Smooth muscle cell (in vitro differentiated cells): ENCODE results near the gene TMPRSS13. TPM values are rescaled to one million over a fixed set of nuclear protein-coding genes. Genes with fewer than 3 reads are reported as not detected.

ENCODE experiments used
- DNase-seq: peaks from one replicate; lab custom pipeline; 2025; ENCODE audit not compliant: unreplicated experiment; lab: John Stamatoyannopoulos, UW
- H2AFZ ChIP-seq: fragments of 200-600 bp; sonication (generic); 2 replicates; pipeline ENCODE4 v1.6.0; 2016; ENCODE audit warnings: antibody characterized with exemption, low read depth, mild to moderate bottlenecking
- H3F3A ChIP-seq: fragments of 200-600 bp; sonication (generic); 2 replicates; pipeline ENCODE4 v1.6.0; 2017; ENCODE audit warnings: antibody characterized with exemption, low read depth
- H3K27ac ChIP-seq: fragments of 200-600 bp; sonication (generic); 2 replicates; pipeline ENCODE4 v1.5.1; 2016; ENCODE audit warnings: low read depth, mild to moderate bottlenecking
- H3K27me3 ChIP-seq: fragments of 200-600 bp; sonication (generic); 2 replicates; pipeline ENCODE4 v1.6.1; 2016; ENCODE audit warnings: low read depth, mild to moderate bottlenecking
- H3K36me3 ChIP-seq: fragments of 200-600 bp; sonication (generic); 2 replicates; pipeline ENCODE4 v1.5.1; 2016; ENCODE audit warnings: low read depth
- H3K4me1 ChIP-seq: fragments of 200-600 bp; sonication (generic); 2 replicates; pipeline ENCODE4 v1.5.1; 2016; ENCODE audit warnings: low read depth
- H3K4me2 ChIP-seq: fragments of 200-600 bp; sonication (generic); 2 replicates; pipeline ENCODE4 v1.6.0; 2016; ENCODE audit warnings: mild to moderate bottlenecking
- H3K4me3 ChIP-seq: fragments of 200-600 bp; sonication (generic); 2 replicates; pipeline ENCODE4 v1.5.1; 2016; ENCODE audit warnings: mild to moderate bottlenecking
- H3K79me2 ChIP-seq: fragments of 200-600 bp; sonication (generic); 2 replicates; pipeline ENCODE4 v1.6.0; 2016; ENCODE audit warnings: low read depth, mild to moderate bottlenecking
- H3K9ac ChIP-seq: fragments of 200-600 bp; sonication (generic); 2 replicates; pipeline ENCODE4 v1.6.0; 2016; ENCODE audit warnings: low read depth
- H3K9me3 ChIP-seq: fragments of 200-600 bp; sonication (generic); replicated peaks from 2 replicates; pipeline ENCODE4 v1.5.1; 2016; ENCODE audit warnings: low read depth
- H4K20me1 ChIP-seq: fragments of 200-600 bp; sonication (generic); 2 replicates; pipeline ENCODE4 v1.6.0; 2016; ENCODE audit warnings: low read depth
- WGBS: methylation state at CpG from one replicate; pipeline ENCODE4 v1.1.7; 2016; ENCODE audit warnings: low lambda C conversion rate; 5-methylcytosine and 5-hydroxymethylcytosine counted together
- polyA plus RNA-seq: library from polyadenylated mRNA; unstranded; fragments of >200 nt; fragmentation: Nextera tagmentation; extraction: Ambion mirVana; gene quantifications from 2 replicates; pipeline ENCODE4 v1.2.1, GENCODE V29; 2016
- total RNA-seq: library from RNA; depleted of rRNA; stranded (reverse); fragments of >200 nt; gene quantifications from 2 replicates; pipeline ENCODE4 v1.2.3, GENCODE V29; 2014
- TF ChIP-seq, protein P1 (sequence below): fragments of 200-600 bp; sonication (generic); IDR thresholded peaks from 2 replicates; pipeline ENCODE4 v1.5.1; 2017; ENCODE audit warnings: borderline replicate concordance, mild to moderate bottlenecking, antibody characterized with exemption; ENCODE audit not compliant: insufficient read depth, poor library complexity, severe bottlenecking

TMPRSS13 gene
- total and polyA plus RNA-seq, 2 experiments from 2014 or later, result 0.73 to 1.3 TPM

DNA sequence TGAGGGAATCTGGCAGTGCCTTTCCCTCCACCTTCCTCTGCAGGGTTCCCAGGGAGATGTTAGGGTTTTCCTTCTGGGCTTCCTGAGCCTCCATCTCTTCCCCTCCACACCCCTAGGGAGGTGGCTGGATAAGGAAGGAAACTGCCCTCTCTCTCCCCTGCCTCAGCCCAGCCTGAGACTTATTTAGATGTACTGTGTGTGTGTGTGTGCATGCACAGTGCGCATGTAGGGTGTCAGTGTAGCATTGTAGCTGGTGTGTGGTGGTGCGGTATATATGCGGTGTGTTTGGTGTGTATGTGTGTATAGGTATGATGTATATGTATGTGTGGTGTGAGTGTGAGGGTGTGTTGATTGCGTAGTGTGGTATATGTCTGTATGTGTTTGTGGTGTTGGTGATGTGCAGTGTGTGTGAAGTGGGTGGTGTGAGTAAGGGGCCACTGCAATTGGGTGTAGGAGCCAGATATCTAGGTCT lies 54.3 kb downstream of the TMPRSS13 start:
- TF ChIP-seq, protein P1, sequence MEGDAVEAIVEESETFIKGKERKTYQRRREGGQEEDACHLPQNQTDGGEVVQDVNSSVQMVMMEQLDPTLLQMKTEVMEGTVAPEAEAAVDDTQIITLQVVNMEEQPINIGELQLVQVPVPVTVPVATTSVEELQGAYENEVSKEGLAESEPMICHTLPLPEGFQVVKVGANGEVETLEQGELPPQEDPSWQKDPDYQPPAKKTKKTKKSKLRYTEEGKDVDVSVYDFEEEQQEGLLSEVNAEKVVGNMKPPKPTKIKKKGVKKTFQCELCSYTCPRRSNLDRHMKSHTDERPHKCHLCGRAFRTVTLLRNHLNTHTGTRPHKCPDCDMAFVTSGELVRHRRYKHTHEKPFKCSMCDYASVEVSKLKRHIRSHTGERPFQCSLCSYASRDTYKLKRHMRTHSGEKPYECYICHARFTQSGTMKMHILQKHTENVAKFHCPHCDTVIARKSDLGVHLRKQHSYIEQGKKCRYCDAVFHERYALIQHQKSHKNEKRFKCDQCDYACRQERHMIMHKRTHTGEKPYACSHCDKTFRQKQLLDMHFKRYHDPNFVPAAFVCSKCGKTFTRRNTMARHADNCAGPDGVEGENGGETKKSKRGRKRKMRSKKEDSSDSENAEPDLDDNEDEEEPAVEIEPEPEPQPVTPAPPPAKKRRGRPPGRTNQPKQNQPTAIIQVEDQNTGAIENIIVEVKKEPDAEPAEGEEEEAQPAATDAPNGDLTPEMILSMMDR, result no peak
- peaks cover 8% of the 10 kb centered on the region for H4K20me1 ChIP-seq
- no peak overlapping the region for H2AFZ ChIP-seq
- no peaks in the 10 kb centered on the region for H3K36me3 ChIP-seq
- H3K4me1 ChIP-seq, result peaks cover 19% of the 10 kb centered on the region
- H3K9ac ChIP-seq, result no peak overlapping the region
- H3K79me2 ChIP-seq, result no peaks in the 10 kb centered on the region
- H3F3A ChIP-seq, result no peaks in the 10 kb centered on the region
- H3K27ac ChIP-seq, result no peak overlapping the region
- H3K4me3 ChIP-seq, result no peak overlapping the region
- no peaks in the 10 kb centered on the region for H3K9me3 ChIP-seq
- 98% methylated on average over 4 of the region's 4 CpGs for WGBS
- no peaks in the 10 kb centered on the region for H3K27me3 ChIP-seq
- DNase-seq, result no peak
- peak overlapping the region; percentile 88 for H3K4me2 ChIP-seq

DNA sequence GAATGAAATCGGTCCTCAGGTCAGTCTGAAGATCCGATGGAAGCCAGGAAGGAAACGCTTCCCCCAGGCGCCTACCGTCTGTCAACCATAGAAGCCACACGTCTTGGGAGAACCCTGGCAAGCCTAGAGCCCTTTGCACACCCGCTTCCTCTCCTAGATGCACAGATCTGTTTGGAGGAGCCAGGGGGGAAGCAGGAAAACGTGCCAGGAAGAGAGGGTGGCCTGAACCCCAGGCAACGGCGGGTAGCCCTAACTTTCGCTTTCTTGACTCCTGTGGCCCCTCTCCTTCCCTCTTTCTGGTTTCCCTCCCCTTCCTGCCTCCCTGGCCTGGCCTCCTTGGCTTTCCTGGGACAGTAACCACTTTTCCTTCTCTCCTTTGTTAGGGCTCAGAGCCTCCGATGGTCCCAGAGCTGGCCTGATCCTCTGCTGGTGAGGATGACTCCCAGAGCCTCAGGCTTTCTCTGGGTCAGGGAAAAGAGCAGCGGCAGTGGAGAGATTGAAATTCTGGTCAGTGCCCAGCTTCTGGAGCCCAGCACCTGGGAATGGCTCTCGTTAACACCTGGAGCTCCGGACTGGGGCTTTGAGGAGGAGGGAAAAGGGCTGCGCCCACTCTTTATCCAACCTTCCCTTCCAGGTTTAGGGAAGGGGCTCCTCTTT lies 54.8 kb downstream of the TMPRSS13 start:
- Histone ChIP-seq H3F3A (no peaks in the 10 kb centered on the region), H3K27ac (no peak overlapping the region), H3K9me3 (no peaks in the 10 kb centered on the region), H2AFZ (no peak overlapping the region), H3K9ac (no peak overlapping the region), H3K79me2 (no peaks in the 10 kb centered on the region), H3K4me2 (peak overlapping the region; percentile 88), H3K27me3 (no peaks in the 10 kb centered on the region), H3K4me3 (no peak overlapping the region), H4K20me1 (peaks cover 11% of the 10 kb centered on the region), H3K36me3 (no peaks in the 10 kb centered on the region), H3K4me1 (peaks cover 25% of the 10 kb centered on the region)
- 65% methylated on average over 16 of the region's 16 CpGs for WGBS
- TF ChIP-seq, protein P1, result no peak
- no peak for DNase-seq

DNA sequence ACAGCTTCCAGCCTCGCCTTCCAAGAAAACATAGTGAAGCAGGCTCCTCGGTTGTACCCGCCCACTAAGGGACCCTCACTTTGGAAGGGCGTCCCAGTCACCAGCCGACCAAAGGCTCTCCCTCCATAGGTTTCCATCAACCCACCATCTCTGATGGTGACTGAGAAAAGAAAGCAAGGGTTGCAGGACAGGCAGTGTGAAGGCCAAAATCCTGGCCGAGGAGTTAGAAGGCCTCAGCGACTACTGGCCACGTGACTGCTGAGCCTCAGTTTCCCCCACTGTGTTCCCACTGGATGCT lies 55.4 kb downstream of the TMPRSS13 start:
- no peak overlapping the region for H3K27ac ChIP-seq
- WGBS, result 91% methylated on average over 8 of the region's 8 CpGs
- H3K4me1 ChIP-seq, result peaks cover 31% of the 10 kb centered on the region
- H4K20me1 ChIP-seq, result peaks cover 17% of the 10 kb centered on the region
- no peak overlapping the region for H3K4me3 ChIP-seq
- TF ChIP-seq, protein P1, result no peak
- H3K9ac ChIP-seq, result no peak overlapping the region
- no peaks in the 10 kb centered on the region for H3K9me3 ChIP-seq
- H3F3A ChIP-seq, result no peaks in the 10 kb centered on the region
- no peaks in the 10 kb centered on the region for H3K27me3 ChIP-seq
- H3K79me2 ChIP-seq, result no peaks in the 10 kb centered on the region
- H3K36me3 ChIP-seq, result no peaks in the 10 kb centered on the region
- H2AFZ ChIP-seq, result no peak overlapping the region
- H3K4me2 ChIP-seq, result no peak overlapping the region
- no peak for DNase-seq
